Measurements from ENCODE around the gene TESK2. TPM values are rescaled to one million over a fixed set of nuclear protein-coding genes. Genes with fewer than 3 reads are reported as not detected.
A peak's percentile ranks its signal among the peaks of the same experiment; 100 is the strongest.
"Not testable (repeated sequence)": the region's sequence is repeated elsewhere in the genome, so short reads cannot be mapped to it uniquely, and the experiment has no call there.

TESK2 gene
- total RNA-seq, 1 donor from 2014 or later = 1.9 TPM

DNA sequence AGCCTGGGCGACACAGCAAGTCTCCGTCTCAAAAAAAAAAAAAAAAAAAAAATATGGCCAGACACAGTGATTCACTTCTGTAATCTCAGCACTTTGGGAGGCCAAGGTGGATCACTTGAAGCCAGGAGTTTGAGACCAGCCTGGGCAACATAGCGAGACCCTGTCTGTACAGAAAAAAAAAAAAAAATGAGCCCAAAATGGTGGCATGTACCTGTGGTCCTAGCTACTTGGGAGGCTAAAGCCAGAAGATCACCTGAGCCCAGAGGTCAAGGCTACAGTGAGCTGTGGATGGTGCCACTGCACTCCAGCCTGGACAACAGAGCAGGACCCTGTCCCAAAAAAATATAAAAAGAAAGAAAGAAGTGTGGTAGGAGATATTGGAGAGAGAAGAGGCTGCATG lies 1.7 kb upstream of the TESK2 start:
- Mint-ChIP-seq H3K27ac (ENCODE audit: unreplicated experiment) (no peak overlapping the region), H3K9me3 (no peaks in the 10 kb centered on the region), H3K4me1 (no peaks in the 10 kb centered on the region)

GRCh38 chr1:45491487-45492260 lies 711 bp upstream of the TESK2 start:
- H3K4me3 Mint-ChIP-seq = no peak overlapping the region
- H3K27ac Mint-ChIP-seq (ENCODE audit: unreplicated experiment) = no peak overlapping the region
- peaks cover 9% of the 10 kb centered on the region for H3K27me3 Mint-ChIP-seq (ENCODE audit: low read depth)
- H3K4me1 Mint-ChIP-seq = no peaks in the 10 kb centered on the region
- H3K9me3 Mint-ChIP-seq = no peaks in the 10 kb centered on the region
- no peaks in the 10 kb centered on the region for H3K36me3 Mint-ChIP-seq (ENCODE audit: low read depth)
- TF ChIP-seq, protein P1, sequence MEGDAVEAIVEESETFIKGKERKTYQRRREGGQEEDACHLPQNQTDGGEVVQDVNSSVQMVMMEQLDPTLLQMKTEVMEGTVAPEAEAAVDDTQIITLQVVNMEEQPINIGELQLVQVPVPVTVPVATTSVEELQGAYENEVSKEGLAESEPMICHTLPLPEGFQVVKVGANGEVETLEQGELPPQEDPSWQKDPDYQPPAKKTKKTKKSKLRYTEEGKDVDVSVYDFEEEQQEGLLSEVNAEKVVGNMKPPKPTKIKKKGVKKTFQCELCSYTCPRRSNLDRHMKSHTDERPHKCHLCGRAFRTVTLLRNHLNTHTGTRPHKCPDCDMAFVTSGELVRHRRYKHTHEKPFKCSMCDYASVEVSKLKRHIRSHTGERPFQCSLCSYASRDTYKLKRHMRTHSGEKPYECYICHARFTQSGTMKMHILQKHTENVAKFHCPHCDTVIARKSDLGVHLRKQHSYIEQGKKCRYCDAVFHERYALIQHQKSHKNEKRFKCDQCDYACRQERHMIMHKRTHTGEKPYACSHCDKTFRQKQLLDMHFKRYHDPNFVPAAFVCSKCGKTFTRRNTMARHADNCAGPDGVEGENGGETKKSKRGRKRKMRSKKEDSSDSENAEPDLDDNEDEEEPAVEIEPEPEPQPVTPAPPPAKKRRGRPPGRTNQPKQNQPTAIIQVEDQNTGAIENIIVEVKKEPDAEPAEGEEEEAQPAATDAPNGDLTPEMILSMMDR (conservative IDR thresholded peaks at IDR 0.05) = no peak
- DNase-seq (ENCODE audit: low read depth, low spot score) = no peak

More for the DNA sequence above, 1.7 kb upstream of the TESK2 start:
- H3K36me3 Mint-ChIP-seq (ENCODE audit: low read depth) = no peaks in the 10 kb centered on the region
- H3K4me3 Mint-ChIP-seq = peak overlapping the region; percentile 69
- peaks cover under 1% of the 10 kb centered on the region for H3K27me3 Mint-ChIP-seq (ENCODE audit: low read depth)
- no peak for DNase-seq (ENCODE audit: low read depth, low spot score)
- TF ChIP-seq, protein P1 (conservative IDR thresholded peaks at IDR 0.05) = no peak

GRCh38 chr1:45490121-45490625 lies 790 bp downstream of the TESK2 start:
- no peak overlapping the region for H3K27ac Mint-ChIP-seq (ENCODE audit: unreplicated experiment)
- TF ChIP-seq, protein P1 (conservative IDR thresholded peaks at IDR 0.05) = no peak
- no peaks in the 10 kb centered on the region for H3K9me3 Mint-ChIP-seq
- H3K36me3 Mint-ChIP-seq (ENCODE audit: low read depth) = no peaks in the 10 kb centered on the region
- peaks cover 12% of the 10 kb centered on the region for H3K27me3 Mint-ChIP-seq (ENCODE audit: low read depth)
- H3K4me1 Mint-ChIP-seq = no peaks in the 10 kb centered on the region
- DNase-seq (ENCODE audit: low read depth, low spot score) = no peak
- no peak overlapping the region for H3K4me3 Mint-ChIP-seq

- not testable (repeated sequence) for H3K4me1 Mint-ChIP-seq; H3K9me3 Mint-ChIP-seq; DNase-seq (ENCODE audit: low read depth, low spot score); H3K36me3 Mint-ChIP-seq (ENCODE audit: low read depth); H3K27ac Mint-ChIP-seq (ENCODE audit: unreplicated experiment); H3K4me3 Mint-ChIP-seq
- H3K27me3 Mint-ChIP-seq (ENCODE audit: low read depth) = peaks cover 12% of the 10 kb centered on the region
Measured at GRCh38 chr1:45489379-45489778, 1.6 kb downstream of the TESK2 start.

DNA sequence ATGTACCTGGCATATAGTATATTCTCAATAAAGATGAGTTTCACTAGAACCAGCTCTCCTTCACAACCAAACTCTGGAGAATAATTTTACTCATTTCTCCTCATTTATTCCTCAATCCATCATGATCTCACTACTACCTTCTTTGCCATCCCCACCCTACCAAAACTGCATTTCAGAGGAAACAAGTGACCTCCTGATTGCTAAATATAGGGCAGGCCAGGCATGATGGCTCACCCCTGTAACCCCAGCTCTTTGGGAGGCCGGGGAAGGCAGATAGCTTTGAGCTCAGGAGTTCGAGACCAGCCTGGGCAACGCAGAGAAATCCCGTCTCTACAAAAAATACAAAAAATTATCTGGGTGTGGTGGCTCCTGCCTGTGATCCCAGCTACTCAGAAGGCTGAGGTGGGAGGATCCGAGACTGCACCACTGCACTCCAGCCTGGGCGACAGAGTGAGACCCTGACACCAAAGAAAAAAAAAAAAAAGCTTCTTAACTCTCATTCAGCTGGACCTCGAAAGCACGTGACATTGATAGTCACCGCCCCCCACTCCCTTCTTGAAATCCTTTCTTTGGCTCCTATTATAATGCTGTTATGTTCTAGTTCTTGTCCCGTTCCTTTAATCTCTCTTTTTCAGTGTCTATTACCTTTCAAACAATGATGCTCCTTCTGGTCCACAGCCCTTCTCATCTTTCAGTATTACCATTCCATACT lies 2.1 kb downstream of the TESK2 start:
- Mint-ChIP-seq H3K27ac (ENCODE audit: unreplicated experiment) (no peak overlapping the region), H3K4me3 (no peak overlapping the region), H3K36me3 (ENCODE audit: low read depth) (no peaks in the 10 kb centered on the region), H3K9me3 (no peaks in the 10 kb centered on the region), H3K4me1 (no peaks in the 10 kb centered on the region), H3K27me3 (ENCODE audit: low read depth) (peaks cover 12% of the 10 kb centered on the region)
- DNase-seq (ENCODE audit: low read depth, low spot score) = no peak
- TF ChIP-seq, protein P1 (conservative IDR thresholded peaks at IDR 0.05) = no peak

- Mint-ChIP-seq H3K4me3 (no peak overlapping the region), H3K27me3 (ENCODE audit: low read depth) (peaks cover 12% of the 10 kb centered on the region), H3K4me1 (no peaks in the 10 kb centered on the region), H3K36me3 (ENCODE audit: low read depth) (no peaks in the 10 kb centered on the region), H3K27ac (ENCODE audit: unreplicated experiment) (no peak overlapping the region), H3K9me3 (no peaks in the 10 kb centered on the region)
- no peak for DNase-seq (ENCODE audit: low read depth, low spot score)
- TF ChIP-seq, protein P1 (conservative IDR thresholded peaks at IDR 0.05) = no peak
Measured at GRCh38 chr1:45485949-45486348, 5.0 kb downstream of the TESK2 start.
